CD4-positive, alpha-beta T cell treated with Interleukin-21 for 1 hour (primary cell): ENCODE measurements around the gene GMCL1.
"Not testable (repeated sequence)": the region's sequence is repeated elsewhere in the genome, so short reads cannot be mapped to it uniquely, and the experiment has no call there.

Source experiments
- DNase-seq: peaks from one replicate; pipeline ENCODE4 v3.0.0-alpha.2; 2020

The GMCL1 gene

GRCh38 chr2:69863298-69863697 lies 33.8 kb downstream of the GMCL1 start:
- no peak for DNase-seq

GRCh38 chr2:69888451-69888850 lies 59.0 kb downstream of the GMCL1 start:
- DNase-seq: no peak

GRCh38 chr2:69889302-69889701 lies 59.8 kb downstream of the GMCL1 start:
- no peak for DNase-seq

GRCh38 chr2:69890881-69891280 lies 61.4 kb downstream of the GMCL1 start:
- no peak for DNase-seq

GRCh38 chr2:69892838-69893424 lies 63.5 kb downstream of the GMCL1 start:
- not testable (repeated sequence) for DNase-seq

- peak; percentile 85 for DNase-seq
Observed at GRCh38 chr2:69893684-69894551, 64.5 kb downstream of the GMCL1 start, which contains the start of gene SNRNP27. SNRNP27 (plus strand) TSS chr2:69893956; CDS start chr2:69893985, 29 bp downstream.

- DNase-seq: not testable (repeated sequence)
Observed at GRCh38 chr2:69894737-69895136, 65.3 kb downstream of the GMCL1 start.

GRCh38 chr2:69902213-69902922 lies 72.9 kb downstream of the GMCL1 start:
- DNase-seq: peak; percentile 22

- DNase-seq: no peak
Observed at GRCh38 chr2:69907216-69907615, 77.8 kb downstream of the GMCL1 start.

- peak; percentile 78 for DNase-seq
Observed at GRCh38 chr2:69911985-69912563, 82.6 kb downstream of the GMCL1 start.

- DNase-seq: peak; percentile 100
Observed at GRCh38 chr2:69914164-69914949, 84.9 kb downstream of the GMCL1 start.

- no peak for DNase-seq
Observed at GRCh38 chr2:69914950-69915945, 85.8 kb downstream of the GMCL1 start, which contains the start of gene MXD1. MXD1 (plus strand) TSS chr2:69915109; CDS start chr2:69915331, 222 bp downstream.

GRCh38 chr2:69916106-69916505 lies 86.6 kb downstream of the GMCL1 start:
- DNase-seq: no peak

GRCh38 chr2:69917852-69918251 lies 88.4 kb downstream of the GMCL1 start:
- no peak for DNase-seq

GRCh38 chr2:69918401-69918800 lies 88.9 kb downstream of the GMCL1 start:
- no peak for DNase-seq

- DNase-seq: no peak
Observed at GRCh38 chr2:69923116-69923515, 93.7 kb downstream of the GMCL1 start.

- no peak for DNase-seq
Observed at GRCh38 chr2:69926849-69927515, 97.5 kb downstream of the GMCL1 start.
